Measurements from ENCODE around the gene CD2BP2.
A peak's percentile ranks its signal among the peaks of the same experiment; 100 is the strongest.

Gene CD2BP2

GRCh38 chr16:30394592-30395154 lies 39.6 kb upstream of the CD2BP2 start:
- Histone ChIP-seq H3K9ac (ENCODE audit: low read length) (peak overlapping the region; percentile 84), H3K4me1 (ENCODE audit: control insufficient read depth, insufficient read depth, low read length) (peaks cover 14% of the 10 kb centered on the region), H3K9me3 (ENCODE audit: control insufficient read depth, low read length) (no peaks in the 10 kb centered on the region), H3K36me3 (ENCODE audit: control insufficient read depth, insufficient read depth, low read length, severe bottlenecking) (peaks cover 8% of the 10 kb centered on the region), H3K27me3 (replicated peaks; ENCODE audit: control insufficient read depth, insufficient read depth, low read length) (no peaks in the 10 kb centered on the region), H3K4me3 (ENCODE audit: low read length) (peak overlapping the region; percentile 93)
- DNase-seq (ENCODE audit: low read depth), result peak; percentile 69

GRCh38 chr16:30383521-30383920 lies 28.4 kb upstream of the CD2BP2 start:
- no peak overlapping the region for H3K9ac ChIP-seq (ENCODE audit: low read length)

DNA sequence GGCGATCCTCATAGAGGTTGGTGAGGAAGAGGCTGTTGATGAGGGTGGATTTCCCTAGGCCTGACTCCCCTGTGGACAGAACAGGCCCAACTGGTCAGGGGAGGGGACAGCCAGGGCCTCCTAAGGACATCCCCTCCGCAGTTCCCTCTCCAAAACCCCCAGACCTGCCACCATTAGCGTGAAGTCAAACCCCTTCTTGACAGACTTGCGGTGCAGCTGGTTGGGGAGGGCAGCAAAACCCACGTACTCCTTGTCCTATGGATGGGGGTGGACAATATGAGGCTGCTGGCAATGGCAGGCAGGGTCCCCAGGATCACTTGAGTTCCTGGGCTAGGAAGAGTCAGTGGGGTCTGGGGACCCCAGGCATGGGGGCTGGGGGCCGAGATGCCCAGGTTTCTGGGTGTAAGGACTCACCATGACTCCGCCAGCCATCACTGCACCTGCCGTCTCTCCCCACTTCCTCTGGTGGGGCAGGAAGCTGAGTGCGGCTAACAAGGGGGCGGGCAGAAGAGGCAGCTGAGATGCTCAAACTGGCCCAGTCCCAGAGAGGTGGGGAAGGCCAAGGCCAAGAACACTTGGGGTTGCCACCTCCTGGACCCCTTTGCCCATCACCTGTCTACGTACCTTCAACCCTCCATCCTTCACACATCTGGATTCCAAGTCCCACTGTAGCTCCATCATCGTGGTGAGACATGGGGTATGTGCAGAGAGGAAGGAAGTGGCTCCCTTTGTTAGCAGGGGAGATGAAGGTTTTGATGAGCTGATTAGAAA lies 27.2 kb upstream of the CD2BP2 start, which contains the start of gene SEPTIN1:
TSS of gene SEPTIN1 (minus strand) at position 451 of the 771 bp plus-strand sequence. CDS start at position 432, 19 bp downstream.
- H3K4me1 ChIP-seq (ENCODE audit: control insufficient read depth, insufficient read depth, low read length), result peaks cover 15% of the 10 kb centered on the region
- H3K9ac ChIP-seq (ENCODE audit: low read length), result no peak within 1 kb of the TSS
- DNase-seq (ENCODE audit: low read depth), result no peak
- H3K9me3 ChIP-seq (ENCODE audit: control insufficient read depth, low read length), result no peaks in the 10 kb centered on the region
- no peaks in the 10 kb centered on the region for H3K27me3 ChIP-seq (replicated peaks; ENCODE audit: control insufficient read depth, insufficient read depth, low read length)
- H3K4me3 ChIP-seq (ENCODE audit: low read length), result no peak within 1 kb of the TSS
- no peaks in the 10 kb centered on the region for H3K36me3 ChIP-seq (ENCODE audit: control insufficient read depth, insufficient read depth, low read length, severe bottlenecking)

More at GRCh38 chr16:30383521-30383920, 28.4 kb upstream of the CD2BP2 start:
- H3K27me3 ChIP-seq (replicated peaks; ENCODE audit: control insufficient read depth, insufficient read depth, low read length), result no peaks in the 10 kb centered on the region
- H3K4me1 ChIP-seq (ENCODE audit: control insufficient read depth, insufficient read depth, low read length), result peaks cover 13% of the 10 kb centered on the region
- H3K4me3 ChIP-seq (ENCODE audit: low read length), result no peak overlapping the region
- no peaks in the 10 kb centered on the region for H3K9me3 ChIP-seq (ENCODE audit: control insufficient read depth, low read length)
- no peaks in the 10 kb centered on the region for H3K36me3 ChIP-seq (ENCODE audit: control insufficient read depth, insufficient read depth, low read length, severe bottlenecking)
- DNase-seq (ENCODE audit: low read depth), result no peak

DNA sequence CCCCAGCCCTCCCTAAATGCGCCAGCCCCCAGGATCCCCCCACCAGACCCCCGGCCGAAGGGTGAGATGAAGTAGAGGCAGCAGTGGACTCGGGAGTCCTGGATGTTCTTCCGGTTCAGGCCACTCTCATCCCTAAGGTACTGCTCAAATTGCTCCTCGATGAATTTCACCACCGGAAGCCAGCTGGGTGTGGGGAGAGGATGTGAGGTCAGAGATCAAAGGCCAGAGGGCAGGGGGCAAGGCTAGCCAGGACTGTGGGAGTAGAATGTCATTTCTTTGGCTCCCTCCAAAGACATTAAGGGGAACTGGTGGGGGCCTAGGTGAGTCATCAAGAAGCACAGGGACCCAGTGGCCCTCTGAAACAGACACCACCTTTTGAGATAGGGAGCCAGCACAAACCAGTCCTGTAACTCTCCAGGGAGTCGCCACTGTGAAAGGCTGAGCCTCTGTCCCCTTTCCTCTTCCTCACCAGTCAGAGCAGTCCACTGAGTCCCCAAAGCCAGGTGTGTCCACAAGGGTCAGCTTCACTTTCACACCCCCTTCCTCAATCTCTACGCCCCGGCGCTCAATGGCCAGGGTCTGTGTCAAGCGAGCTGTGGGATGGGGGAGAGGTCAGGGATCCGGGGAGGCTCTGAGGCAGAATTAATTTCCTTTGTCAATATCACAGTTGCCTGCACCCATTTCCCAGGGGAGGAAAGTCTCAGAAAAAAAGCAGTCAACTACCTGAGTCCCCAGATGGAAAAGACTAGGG lies 26.4 kb upstream of the CD2BP2 start:
- peaks cover 18% of the 10 kb centered on the region for H3K4me1 ChIP-seq (ENCODE audit: control insufficient read depth, insufficient read depth, low read length)
- no peak overlapping the region for H3K4me3 ChIP-seq (ENCODE audit: low read length)
- H3K36me3 ChIP-seq (ENCODE audit: control insufficient read depth, insufficient read depth, low read length, severe bottlenecking), result no peaks in the 10 kb centered on the region
- H3K9ac ChIP-seq (ENCODE audit: low read length), result no peak overlapping the region
- H3K27me3 ChIP-seq (replicated peaks; ENCODE audit: control insufficient read depth, insufficient read depth, low read length), result no peaks in the 10 kb centered on the region
- no peak for DNase-seq (ENCODE audit: low read depth)
- H3K9me3 ChIP-seq (ENCODE audit: control insufficient read depth, low read length), result no peaks in the 10 kb centered on the region

DNA sequence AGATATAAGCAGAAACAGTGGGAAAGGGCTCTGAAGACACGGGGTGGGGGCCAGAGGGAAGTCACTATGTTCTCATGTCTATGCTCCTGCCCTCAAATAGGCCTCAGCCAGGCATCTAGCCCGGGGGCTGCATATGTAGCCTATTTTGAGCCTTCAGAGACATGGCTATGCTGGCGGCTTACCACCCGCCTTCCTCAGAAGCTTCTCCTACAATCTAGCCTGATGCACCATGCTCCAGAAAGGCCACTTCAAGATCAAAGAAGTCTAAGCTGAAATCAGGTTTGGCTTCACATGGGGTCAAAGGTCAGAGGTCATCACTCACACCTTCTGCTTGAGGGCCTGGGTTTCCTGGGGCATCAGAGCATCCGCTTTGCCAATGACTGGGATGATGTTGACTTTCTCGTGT lies 25.7 kb upstream of the CD2BP2 start:
- H3K9ac ChIP-seq (ENCODE audit: low read length), result no peak overlapping the region
- H3K36me3 ChIP-seq (ENCODE audit: control insufficient read depth, insufficient read depth, low read length, severe bottlenecking), result no peaks in the 10 kb centered on the region
- H3K4me1 ChIP-seq (ENCODE audit: control insufficient read depth, insufficient read depth, low read length), result peaks cover 18% of the 10 kb centered on the region

DNA sequence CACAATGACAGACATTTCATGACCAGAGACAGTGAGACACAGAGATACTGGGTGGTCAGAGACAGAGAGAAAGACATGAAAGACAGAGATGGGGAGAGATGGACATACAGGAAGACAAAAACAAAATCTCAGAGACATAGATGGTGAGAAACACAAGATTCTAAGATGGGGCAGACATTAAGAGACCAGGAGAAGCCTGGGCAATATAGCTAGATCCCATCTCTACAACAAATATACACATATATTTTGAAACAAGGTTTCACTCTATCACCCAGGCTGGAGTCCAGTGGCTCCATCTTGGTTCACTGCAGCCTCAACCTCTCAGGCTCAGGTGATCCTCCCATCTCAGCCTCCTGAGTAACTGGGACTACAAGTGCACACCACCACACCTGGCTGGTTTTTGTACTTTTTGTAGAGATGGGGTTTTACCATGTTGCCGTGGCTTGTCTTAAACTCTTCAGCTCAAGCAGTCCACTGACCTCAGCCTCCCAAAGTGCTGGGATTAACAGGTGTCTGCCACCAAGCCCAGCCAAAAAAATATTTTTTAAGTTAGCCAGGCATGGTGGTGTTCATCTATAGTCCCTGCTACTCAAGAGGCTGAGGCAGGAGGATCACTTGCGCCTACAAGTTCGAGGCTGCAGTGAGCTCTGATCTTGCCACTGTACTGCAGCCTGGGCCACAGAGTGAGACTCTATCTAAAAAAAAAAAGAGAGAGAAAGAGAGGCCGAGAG lies 25.1 kb upstream of the CD2BP2 start:
- H3K36me3 ChIP-seq (ENCODE audit: control insufficient read depth, insufficient read depth, low read length, severe bottlenecking), result no peaks in the 10 kb centered on the region
- no peak for DNase-seq (ENCODE audit: low read depth)

More for the DNA sequence above, 25.7 kb upstream of the CD2BP2 start:
- H3K9me3 ChIP-seq (ENCODE audit: control insufficient read depth, low read length), result no peaks in the 10 kb centered on the region
- DNase-seq (ENCODE audit: low read depth), result no peak
- no peak overlapping the region for H3K4me3 ChIP-seq (ENCODE audit: low read length)
- H3K27me3 ChIP-seq (replicated peaks; ENCODE audit: control insufficient read depth, insufficient read depth, low read length), result no peaks in the 10 kb centered on the region

GRCh38 chr16:30379158-30379783 lies 24.2 kb upstream of the CD2BP2 start:
- no peaks in the 10 kb centered on the region for H3K36me3 ChIP-seq (ENCODE audit: control insufficient read depth, insufficient read depth, low read length, severe bottlenecking)
- H3K9me3 ChIP-seq (ENCODE audit: control insufficient read depth, low read length), result no peaks in the 10 kb centered on the region
- H3K9ac ChIP-seq (ENCODE audit: low read length), result peak overlapping the region; percentile 92
- peaks cover 18% of the 10 kb centered on the region for H3K4me1 ChIP-seq (ENCODE audit: control insufficient read depth, insufficient read depth, low read length)
- peak overlapping the region; percentile 89 for H3K4me3 ChIP-seq (ENCODE audit: low read length)
- no peak for DNase-seq (ENCODE audit: low read depth)
- no peaks in the 10 kb centered on the region for H3K27me3 ChIP-seq (replicated peaks; ENCODE audit: control insufficient read depth, insufficient read depth, low read length)

More for the DNA sequence above, 25.1 kb upstream of the CD2BP2 start:
- no peaks in the 10 kb centered on the region for H3K9me3 ChIP-seq (ENCODE audit: control insufficient read depth, low read length)
- H3K27me3 ChIP-seq (replicated peaks; ENCODE audit: control insufficient read depth, insufficient read depth, low read length), result no peaks in the 10 kb centered on the region
- H3K4me1 ChIP-seq (ENCODE audit: control insufficient read depth, insufficient read depth, low read length), result peaks cover 18% of the 10 kb centered on the region
- no peak overlapping the region for H3K9ac ChIP-seq (ENCODE audit: low read length)
- no peak overlapping the region for H3K4me3 ChIP-seq (ENCODE audit: low read length)

- peaks cover 14% of the 10 kb centered on the region for H3K4me1 ChIP-seq (ENCODE audit: control insufficient read depth, insufficient read depth, low read length)
- DNase-seq (ENCODE audit: low read depth), result peak; percentile 100
- H3K9ac ChIP-seq (ENCODE audit: low read length), result peak overlapping the region; percentile 92
- H3K27me3 ChIP-seq (replicated peaks; ENCODE audit: control insufficient read depth, insufficient read depth, low read length), result no peaks in the 10 kb centered on the region
- no peaks in the 10 kb centered on the region for H3K9me3 ChIP-seq (ENCODE audit: control insufficient read depth, low read length)
- no peaks in the 10 kb centered on the region for H3K36me3 ChIP-seq (ENCODE audit: control insufficient read depth, insufficient read depth, low read length, severe bottlenecking)
- H3K4me3 ChIP-seq (ENCODE audit: low read length), result peak overlapping the region; percentile 89
Measured at GRCh38 chr16:30378236-30379157, 23.4 kb upstream of the CD2BP2 start.

GRCh38 chr16:30377812-30378235 lies 22.7 kb upstream of the CD2BP2 start:
- H3K27me3 ChIP-seq (replicated peaks; ENCODE audit: control insufficient read depth, insufficient read depth, low read length), result no peaks in the 10 kb centered on the region
- H3K9me3 ChIP-seq (ENCODE audit: control insufficient read depth, low read length), result no peaks in the 10 kb centered on the region
- H3K4me3 ChIP-seq (ENCODE audit: low read length), result peak overlapping the region; percentile 81
- H3K4me1 ChIP-seq (ENCODE audit: control insufficient read depth, insufficient read depth, low read length), result peaks cover 11% of the 10 kb centered on the region
- DNase-seq (ENCODE audit: low read depth), result peak; percentile 92
- peak overlapping the region; percentile 92 for H3K9ac ChIP-seq (ENCODE audit: low read length)
- H3K36me3 ChIP-seq (ENCODE audit: control insufficient read depth, insufficient read depth, low read length, severe bottlenecking), result no peaks in the 10 kb centered on the region

All from adipocyte (in vitro differentiated cells).